Measurements from ENCODE around the gene BRD9.
"Not testable (repeated sequence)": the region's sequence is repeated elsewhere in the genome, so short reads cannot be mapped to it uniquely, and the experiment has no call there.

BRD9 gene

GRCh38 chr5:859798-860296 lies 32.8 kb downstream of the BRD9 start:
- ChIA-PET POLR2A (interaction anchor here (0.8 to 1.1 kb wide), 2 partner anchors 11 to 33 kb away, joined by 3 read pairs; partner anchors contain the start of gene TRIP13), CTCF (no interaction called here)
- DNase-seq (ENCODE audit: extremely low spot score), result no peak
- TF ChIP-seq ZNF384 (IDR thresholded peaks at IDR 0.05), result no peak
- no peak for TF ChIP-seq NFRKB (IDR thresholded peaks at IDR 0.05)
- no peak for TF ChIP-seq HDGF (IDR thresholded peaks at IDR 0.05; ENCODE audit: borderline replicate concordance)

- no peak for DNase-seq (ENCODE audit: extremely low spot score)
- CTCF ChIA-PET, result no interaction called here
- POLR2A ChIA-PET, result interaction anchor here (0.8 kb wide), 1 partner anchor 34 kb away, joined by 3 read pairs; the partner anchor contains the start of gene TRIP13
- TF ChIP-seq LEF1 (IDR thresholded peaks at IDR 0.05; ENCODE audit: borderline replicate concordance) (no peak), ELF4 (IDR thresholded peaks at IDR 0.05) (no peak), FOXK2 (IDR thresholded peaks at IDR 0.05) (no peak), HDGF (IDR thresholded peaks at IDR 0.05; ENCODE audit: borderline replicate concordance) (no peak)
These were observed 33.2 kb downstream of the BRD9 start for GRCh38 chr5:859391-859790.

- CTCF ChIA-PET, result no interaction called here
- TF ChIP-seq PKNOX1 (IDR thresholded peaks at IDR 0.05) (no peak), FOXA1 (IDR thresholded peaks at IDR 0.05) (no peak), HDGF (IDR thresholded peaks at IDR 0.05; ENCODE audit: borderline replicate concordance) (no peak), NFRKB (IDR thresholded peaks at IDR 0.05) (no peak), SUZ12 (IDR thresholded peaks at IDR 0.05) (no peak)
- no peak for DNase-seq (ENCODE audit: extremely low spot score)
- POLR2A ChIA-PET, result interaction anchor here (0.8 kb wide), 1 partner anchor 34 kb away, joined by 3 read pairs; the partner anchor contains the start of gene TRIP13
These were observed 33.9 kb downstream of the BRD9 start for GRCh38 chr5:858726-859125.

GRCh38 chr5:856531-857425 lies 35.8 kb downstream of the BRD9 start:
- no peak for DNase-seq (ENCODE audit: extremely low spot score)
- POLR2A ChIA-PET, result no interaction called here
- CTCF ChIA-PET, result no interaction called here
- TF ChIP-seq TARDBP (IDR thresholded peaks at IDR 0.05) (peak; percentile 94), ZNF384 (IDR thresholded peaks at IDR 0.05) (no peak)

- CTCF ChIA-PET, result no interaction called here
- TF ChIP-seq TARDBP (IDR thresholded peaks at IDR 0.05) (peak; percentile 96), ARNT (IDR thresholded peaks at IDR 0.05) (no peak)
- POLR2A ChIA-PET, result no interaction called here
- DNase-seq (ENCODE audit: extremely low spot score), result no peak
These were observed 36.6 kb downstream of the BRD9 start for GRCh38 chr5:855771-856530.

GRCh38 chr5:854966-855743 lies 37.4 kb downstream of the BRD9 start:
- TF ChIP-seq FOXM1 (IDR thresholded peaks at IDR 0.05; ENCODE audit: borderline replicate concordance) (no peak), SP1 (IDR thresholded peaks at IDR 0.05) (no peak), ELF4 (IDR thresholded peaks at IDR 0.05) (no peak), L3MBTL2 (conservative IDR thresholded peaks at IDR 0.05) (no peak), HDGF (IDR thresholded peaks at IDR 0.05; ENCODE audit: borderline replicate concordance) (no peak), LEF1 (IDR thresholded peaks at IDR 0.05; ENCODE audit: borderline replicate concordance) (no peak), ZNF384 (IDR thresholded peaks at IDR 0.05) (no peak), FOXA1 (IDR thresholded peaks at IDR 0.05) (no peak), TARDBP (IDR thresholded peaks at IDR 0.05) (no peak), ARNT (IDR thresholded peaks at IDR 0.05) (no peak), BHLHE40 (IDR thresholded peaks at IDR 0.05; ENCODE audit: borderline replicate concordance) (no peak), PKNOX1 (IDR thresholded peaks at IDR 0.05) (no peak), SUZ12 (IDR thresholded peaks at IDR 0.05) (no peak), CTBP1 (IDR thresholded peaks at IDR 0.05; ENCODE audit: borderline replicate concordance) (no peak)
- POLR2A ChIA-PET, result no interaction called here
- DNase-seq (ENCODE audit: extremely low spot score), result no peak
- CTCF ChIA-PET, result no interaction called here

GRCh38 chr5:854217-854616 lies 38.4 kb downstream of the BRD9 start:
- CTCF ChIA-PET, result no interaction called here
- no peak for DNase-seq (ENCODE audit: extremely low spot score)
- TF ChIP-seq TARDBP (IDR thresholded peaks at IDR 0.05) (0 out of 2 replicates have a peak, but pooled peaks have one; percentile 6), CTBP1 (IDR thresholded peaks at IDR 0.05; ENCODE audit: borderline replicate concordance) (no peak)
- POLR2A ChIA-PET, result interaction anchor here (0.7 kb wide), 2 partner anchors 8 to 34 kb away, joined by 3 read pairs; no protein-coding TSS in a partner anchor

GRCh38 chr5:853416-854090 lies 39.0 kb downstream of the BRD9 start:
- CTCF ChIA-PET; DNase-seq (ENCODE audit: extremely low spot score): not testable (repeated sequence)
- POLR2A ChIA-PET, result interaction anchor here (0.7 kb wide), 1 partner anchor 9 kb away, joined by 3 read pairs; no protein-coding TSS in a partner anchor

Data from HEK293T (cell line).